A673 (cell line): Measurements from ENCODE around the gene LRP1B. TPM values are rescaled to one million over a fixed set of nuclear protein-coding genes. Genes with fewer than 3 reads are reported as not detected.

Experiments used
- BruUV-seq: library from RNA; stranded (reverse); fragments of 400-500 nt; replicated peaks from 2 replicates; lab custom pipeline; 2021; lab: Mats Ljungman, UMichigan
- CTCF ChIA-PET: fragments of 300-600 bp; sonication (Branson Sonifier 250); formaldehyde crosslinking; loops from one replicate; lab custom pipeline; 2022; ENCODE audit warnings: antibody characterized with exemption; lab: Charles Lee
- POLR2A ChIA-PET: fragments of 300-600 bp; sonication (Branson Sonifier 250); formaldehyde crosslinking; loops from one replicate; lab custom pipeline; 2022; ENCODE audit warnings: antibody characterized with exemption; ENCODE audit not compliant: low non-redundant PET; lab: Charles Lee
- DNase-seq: peaks from one replicate; pipeline ENCODE4 v3.0.0-alpha.2; 2015; ENCODE audit warnings: low spot score
- H3K27ac ChIP-seq: fragments of 200-600 bp; sonication (generic); 2 replicates; pipeline ENCODE4 v1.5.1; 2016; ENCODE audit warnings: mixed run types, low read depth, mild to moderate bottlenecking, mixed read lengths, antibody characterized with exemption, low read length; ENCODE audit not compliant: poor library complexity, severe bottlenecking
- H3K27me3 ChIP-seq: fragments of 200-600 bp; sonication (generic); replicated peaks from 2 replicates; pipeline ENCODE4 v1.6.1; 2017; ENCODE audit warnings: mixed run types, low read depth, mild to moderate bottlenecking, mixed read lengths, antibody characterized with exemption, low read length; ENCODE audit not compliant: insufficient read depth, poor library complexity
- H3K36me3 ChIP-seq: fragments of 200-600 bp; sonication (generic); 2 replicates; pipeline ENCODE4 v1.6.1; 2016; ENCODE audit warnings: mixed run types, mild to moderate bottlenecking, mixed read lengths, antibody characterized with exemption, low read length; ENCODE audit not compliant: insufficient read depth, poor library complexity, severe bottlenecking
- H3K4me1 ChIP-seq: fragments of 200-600 bp; sonication (generic); 2 replicates; pipeline ENCODE4 v1.6.1; 2017; ENCODE audit warnings: mixed run types, mild to moderate bottlenecking, mixed read lengths, antibody characterized with exemption, low read length; ENCODE audit not compliant: insufficient read depth, poor library complexity, severe bottlenecking
- H3K4me3 ChIP-seq: fragments of 200-600 bp; sonication (generic); 2 replicates; pipeline ENCODE4 v1.5.1; 2016; ENCODE audit warnings: low read depth, mixed run types, mild to moderate bottlenecking, mixed read lengths, low read length; ENCODE audit not compliant: poor library complexity, severe bottlenecking
- H3K9me3 ChIP-seq: fragments of 200-600 bp; sonication (generic); 2 replicates; pipeline ENCODE4 v1.6.1; 2016; ENCODE audit warnings: mixed run types, low read depth, mild to moderate bottlenecking, mixed read lengths, antibody characterized with exemption, low read length; ENCODE audit not compliant: poor library complexity, severe bottlenecking
- CTCF ChIP-seq: fragments of 300-800, 200-600 bp; sonication (generic); conservative IDR thresholded peaks from 2 replicates; pipeline ENCODE4 v1.5.1; 2017; ENCODE audit warnings: low read depth, mild to moderate bottlenecking, antibody characterized with exemption, low read length, moderate library complexity, mixed read lengths
- EZH2 ChIP-seq: fragments of 200-600 bp; sonication (generic); IDR thresholded peaks from 2 replicates; pipeline ENCODE4 v1.6.1; 2017; ENCODE audit warnings: borderline replicate concordance, low read depth, mild to moderate bottlenecking, mixed read lengths, antibody characterized with exemption, low read length; ENCODE audit not compliant: poor library complexity, severe bottlenecking
- intact Hi-C: fragments of 100-400 bp; cut with micrococcal nuclease; formaldehyde crosslinking; loops from one replicate; pipeline ENCODE4 v1.10.0; 2022; ENCODE audit not compliant: unreplicated experiment
- total RNA-seq: library from RNA; stranded (reverse); gene quantifications from 2 replicates; pipeline ENCODE4 v1.2.3, GENCODE V29; 2021

The LRP1B gene
- total RNA-seq, 1 experiment from 2014 or later = 9.9 TPM

- no TSS peak for BruUV-seq
- POLR2A ChIA-PET = no interaction called here
- CTCF ChIA-PET = no interaction called here
Measured at GRCh38 chr2:141620372-141620771, 510.4 kb downstream of the LRP1B start.

GRCh38 chr2:141618457-141618856 lies 512.4 kb downstream of the LRP1B start:
- CTCF ChIA-PET = no interaction called here
- Histone ChIP-seq H3K4me1 (no peaks in the 10 kb centered on the region), H3K4me3 (no peak overlapping the region), H3K27me3 (no peaks in the 10 kb centered on the region), H3K9me3 (no peaks in the 10 kb centered on the region), H3K36me3 (no peaks in the 10 kb centered on the region), H3K27ac (no peak overlapping the region)
- intact Hi-C loops = no loop called here
- TF ChIP-seq CTCF (no peak), EZH2 (no peak)
- BruUV-seq = no TSS peak
- POLR2A ChIA-PET = no interaction called here
- no peak for DNase-seq

More at GRCh38 chr2:141620372-141620771, 510.4 kb downstream of the LRP1B start:
- no peaks in the 10 kb centered on the region for H3K4me1 ChIP-seq
- no peak overlapping the region for H3K4me3 ChIP-seq
- no peak overlapping the region for H3K27ac ChIP-seq
- H3K27me3 ChIP-seq = no peaks in the 10 kb centered on the region
- DNase-seq = no peak
- intact Hi-C loops = no loop called here
- H3K36me3 ChIP-seq = no peaks in the 10 kb centered on the region
- TF ChIP-seq EZH2 (no peak), CTCF (no peak)
- no peaks in the 10 kb centered on the region for H3K9me3 ChIP-seq

GRCh38 chr2:141611981-141612380 lies 518.8 kb downstream of the LRP1B start:
- no peak overlapping the region for H3K4me3 ChIP-seq
- POLR2A ChIA-PET = interaction anchor here (0.6 kb wide), 1 partner anchor 402 kb away, joined by 3 read pairs; no protein-coding TSS in a partner anchor
- H3K9me3 ChIP-seq = no peaks in the 10 kb centered on the region
- H3K27ac ChIP-seq = no peak overlapping the region
- no peaks in the 10 kb centered on the region for H3K36me3 ChIP-seq
- H3K27me3 ChIP-seq = no peaks in the 10 kb centered on the region
- TF ChIP-seq CTCF (no peak), EZH2 (no peak)
- BruUV-seq = no TSS peak
- no peak for DNase-seq
- intact Hi-C loops = loop anchor here (5.0 kb wide), 1 partner anchor 355 kb away; no protein-coding TSS in a partner anchor
- CTCF ChIA-PET = no interaction called here
- peaks cover 17% of the 10 kb centered on the region for H3K4me1 ChIP-seq
